Measurements from ENCODE around the gene NEXN. TPM values are rescaled to one million over a fixed set of nuclear protein-coding genes. Genes with fewer than 3 reads are reported as not detected.

The NEXN gene
- total RNA-seq = 0.26 and 0.51 TPM in 2 replicates

DNA sequence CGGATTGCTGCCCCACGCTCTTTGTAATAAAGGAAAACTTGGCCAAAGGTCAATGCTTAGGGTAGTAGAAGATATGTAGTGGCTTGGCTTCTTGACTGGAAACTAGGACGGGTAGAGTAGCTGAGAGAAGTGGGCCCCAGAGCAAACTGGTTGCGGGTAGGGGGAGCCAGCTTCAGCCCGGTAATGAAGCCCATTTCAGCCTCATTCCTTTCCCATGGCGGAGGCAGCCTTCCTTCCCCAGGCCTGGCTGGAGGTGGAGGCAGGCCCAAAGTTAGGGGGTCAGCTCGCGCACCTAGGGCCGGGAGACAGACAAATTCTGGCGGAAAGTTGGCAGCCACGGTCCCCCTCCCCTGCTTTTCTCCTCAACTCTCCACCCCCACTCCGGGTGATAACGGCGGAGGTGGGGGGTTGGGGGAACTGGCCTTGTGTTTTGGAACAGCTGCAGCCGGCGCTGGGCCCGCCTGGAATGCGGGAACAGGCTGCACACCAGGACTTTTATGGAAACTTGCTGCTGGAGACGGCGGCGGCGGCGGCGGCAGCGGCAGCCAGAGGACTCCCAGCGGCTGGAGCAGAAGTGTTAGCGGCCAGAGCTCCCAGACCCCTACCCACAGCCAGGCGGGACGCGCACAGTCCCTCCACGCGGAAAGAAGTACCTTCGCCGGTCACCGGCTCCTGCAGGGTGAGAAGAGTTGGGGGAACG is at the start of gene NEXN:
TSS of gene NEXN (plus strand) at position 544 of the 700 bp plus-strand sequence. CDS start 27,483 bp downstream, outside the sequence.
- no peak for DNase-seq (ENCODE audit: low read depth)

DNA sequence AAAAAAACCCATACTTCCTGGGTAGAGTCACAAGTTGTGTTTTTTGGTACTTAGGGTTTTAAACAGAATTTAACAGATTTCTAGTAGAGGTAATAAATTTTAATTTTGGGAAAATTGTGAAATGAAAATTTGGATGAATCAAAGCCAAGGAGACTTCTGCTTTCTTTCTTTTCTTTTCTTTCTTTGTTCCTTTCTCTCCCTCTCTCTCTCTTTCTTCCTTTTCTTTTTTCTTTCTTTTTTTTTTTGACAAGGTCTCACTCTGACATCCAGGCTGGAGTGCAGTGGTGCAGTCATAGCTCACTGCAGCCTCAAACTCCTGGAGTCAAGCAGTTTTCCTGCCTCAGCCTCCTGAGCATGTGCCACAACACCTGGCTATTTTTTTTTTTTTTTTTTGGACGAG is 46.9 kb upstream of the NEXN start:
- Histone ChIP-seq H3K36me3 (ENCODE audit: control insufficient read depth, insufficient read depth, low read length) (no peaks in the 10 kb centered on the region), H3K4me3 (ENCODE audit: low read depth, low read length) (no peak overlapping the region), H3K27me3 (ENCODE audit: control insufficient read depth, insufficient read depth, low read length) (no peaks in the 10 kb centered on the region)
- FAIRE-seq = no peak
- DNase-seq (ENCODE audit: low read depth) = no peak
- TF ChIP-seq, protein P1, sequence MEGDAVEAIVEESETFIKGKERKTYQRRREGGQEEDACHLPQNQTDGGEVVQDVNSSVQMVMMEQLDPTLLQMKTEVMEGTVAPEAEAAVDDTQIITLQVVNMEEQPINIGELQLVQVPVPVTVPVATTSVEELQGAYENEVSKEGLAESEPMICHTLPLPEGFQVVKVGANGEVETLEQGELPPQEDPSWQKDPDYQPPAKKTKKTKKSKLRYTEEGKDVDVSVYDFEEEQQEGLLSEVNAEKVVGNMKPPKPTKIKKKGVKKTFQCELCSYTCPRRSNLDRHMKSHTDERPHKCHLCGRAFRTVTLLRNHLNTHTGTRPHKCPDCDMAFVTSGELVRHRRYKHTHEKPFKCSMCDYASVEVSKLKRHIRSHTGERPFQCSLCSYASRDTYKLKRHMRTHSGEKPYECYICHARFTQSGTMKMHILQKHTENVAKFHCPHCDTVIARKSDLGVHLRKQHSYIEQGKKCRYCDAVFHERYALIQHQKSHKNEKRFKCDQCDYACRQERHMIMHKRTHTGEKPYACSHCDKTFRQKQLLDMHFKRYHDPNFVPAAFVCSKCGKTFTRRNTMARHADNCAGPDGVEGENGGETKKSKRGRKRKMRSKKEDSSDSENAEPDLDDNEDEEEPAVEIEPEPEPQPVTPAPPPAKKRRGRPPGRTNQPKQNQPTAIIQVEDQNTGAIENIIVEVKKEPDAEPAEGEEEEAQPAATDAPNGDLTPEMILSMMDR (IDR thresholded peaks at IDR 0.05; ENCODE audit: insufficient read depth, low read length, severe bottlenecking) = no peak

More for the DNA sequence above, at the start of gene NEXN:
- H3K36me3 ChIP-seq (ENCODE audit: control insufficient read depth, insufficient read depth, low read length) = no peaks in the 10 kb centered on the region
- peak within 1 kb of the TSS; percentile 67 for H3K4me3 ChIP-seq (ENCODE audit: low read depth, low read length)
- no peak for FAIRE-seq
- H3K27me3 ChIP-seq (ENCODE audit: control insufficient read depth, insufficient read depth, low read length) = no peaks in the 10 kb centered on the region
- TF ChIP-seq, protein P1 (IDR thresholded peaks at IDR 0.05; ENCODE audit: insufficient read depth, low read length, severe bottlenecking) = no peak

GRCh38 chr1:77845951-77846350 is 42.5 kb upstream of the NEXN start:
- H3K4me3 ChIP-seq (ENCODE audit: low read depth, low read length) = no peak overlapping the region
- H3K27me3 ChIP-seq (ENCODE audit: control insufficient read depth, insufficient read depth, low read length) = no peaks in the 10 kb centered on the region
- H3K36me3 ChIP-seq (ENCODE audit: control insufficient read depth, insufficient read depth, low read length) = no peaks in the 10 kb centered on the region
- FAIRE-seq (no peak), DNase-seq (ENCODE audit: low read depth) (no peak)
- TF ChIP-seq, protein P1 (IDR thresholded peaks at IDR 0.05; ENCODE audit: insufficient read depth, low read length, severe bottlenecking) = no peak

GRCh38 chr1:77846966-77847365 is 41.5 kb upstream of the NEXN start:
- no peak for DNase-seq (ENCODE audit: low read depth)
- TF ChIP-seq, protein P1 (IDR thresholded peaks at IDR 0.05; ENCODE audit: insufficient read depth, low read length, severe bottlenecking) = no peak
- H3K4me3 ChIP-seq (ENCODE audit: low read depth, low read length) = no peak overlapping the region
- no peaks in the 10 kb centered on the region for H3K36me3 ChIP-seq (ENCODE audit: control insufficient read depth, insufficient read depth, low read length)
- no peak for FAIRE-seq
- no peaks in the 10 kb centered on the region for H3K27me3 ChIP-seq (ENCODE audit: control insufficient read depth, insufficient read depth, low read length)

DNA sequence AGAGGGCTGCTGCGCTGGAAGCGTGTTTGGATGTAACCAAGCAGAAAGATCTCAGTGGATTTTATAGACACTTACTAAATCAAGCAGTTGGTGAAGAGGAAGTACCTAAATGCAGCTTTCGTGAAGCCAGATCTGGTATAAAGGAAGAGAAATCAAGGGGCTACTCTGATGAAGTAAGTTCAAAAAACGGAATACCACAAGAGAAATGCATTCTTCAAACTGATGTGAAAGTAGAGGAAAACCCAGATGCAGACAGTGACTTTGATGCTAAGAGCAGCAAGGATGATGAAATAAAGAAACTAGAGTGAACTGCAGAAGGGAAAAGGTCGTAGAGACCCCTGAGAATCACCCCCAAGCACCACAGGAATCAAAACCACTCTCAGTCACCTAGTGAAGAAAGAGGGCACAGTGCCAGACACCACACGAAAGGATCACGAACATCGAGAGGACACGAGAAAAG is 40.8 kb upstream of the NEXN start:
- no peak for FAIRE-seq
- no peak overlapping the region for H3K4me3 ChIP-seq (ENCODE audit: low read depth, low read length)
- TF ChIP-seq, protein P1 (IDR thresholded peaks at IDR 0.05; ENCODE audit: insufficient read depth, low read length, severe bottlenecking) = no peak

GRCh38 chr1:77850082-77850481 is 38.3 kb upstream of the NEXN start:
- DNase-seq (ENCODE audit: low read depth) (no peak), FAIRE-seq (no peak)
- no peaks in the 10 kb centered on the region for H3K27me3 ChIP-seq (ENCODE audit: control insufficient read depth, insufficient read depth, low read length)
- no peaks in the 10 kb centered on the region for H3K36me3 ChIP-seq (ENCODE audit: control insufficient read depth, insufficient read depth, low read length)
- H3K4me3 ChIP-seq (ENCODE audit: low read depth, low read length) = no peak overlapping the region
- TF ChIP-seq, protein P1 (IDR thresholded peaks at IDR 0.05; ENCODE audit: insufficient read depth, low read length, severe bottlenecking) = no peak

More for the DNA sequence above, 40.8 kb upstream of the NEXN start:
- no peaks in the 10 kb centered on the region for H3K27me3 ChIP-seq (ENCODE audit: control insufficient read depth, insufficient read depth, low read length)
- DNase-seq (ENCODE audit: low read depth) = no peak
- H3K36me3 ChIP-seq (ENCODE audit: control insufficient read depth, insufficient read depth, low read length) = no peaks in the 10 kb centered on the region
